Right lobe of liver (tissue), 4 donors: Measurements from ENCODE around the gene ACSF3.

Experiments used
- POLR2A ChIP-seq: fragments of 450-650 bp; IDR thresholded peaks from one replicate; pipeline ENCODE4 v1.6.1; 2017; ENCODE audit warnings: antibody characterized with exemption, mild to moderate bottlenecking
- TF ChIP-seq, protein P1 (sequence below), 4 donors: fragments of 200-600 bp in 3 of 4; fragments of 450-650 bp in 1 of 4; IDR thresholded peaks; one replicate each; pipeline versions ENCODE4 v1.5.1 to v1.8.0; 2016 to 2022; ENCODE audit warnings: antibody characterized with exemption in 4 of 4, mild to moderate bottlenecking in 2 of 4
- donor health status: DM: no; HTN: no; CAD: no.
- donor health status: DM: no; HTN: no; CAD: no.
- donor health status: DM: no; HTN: yes; CAD: no.

- TF ChIP-seq, protein P1, sequence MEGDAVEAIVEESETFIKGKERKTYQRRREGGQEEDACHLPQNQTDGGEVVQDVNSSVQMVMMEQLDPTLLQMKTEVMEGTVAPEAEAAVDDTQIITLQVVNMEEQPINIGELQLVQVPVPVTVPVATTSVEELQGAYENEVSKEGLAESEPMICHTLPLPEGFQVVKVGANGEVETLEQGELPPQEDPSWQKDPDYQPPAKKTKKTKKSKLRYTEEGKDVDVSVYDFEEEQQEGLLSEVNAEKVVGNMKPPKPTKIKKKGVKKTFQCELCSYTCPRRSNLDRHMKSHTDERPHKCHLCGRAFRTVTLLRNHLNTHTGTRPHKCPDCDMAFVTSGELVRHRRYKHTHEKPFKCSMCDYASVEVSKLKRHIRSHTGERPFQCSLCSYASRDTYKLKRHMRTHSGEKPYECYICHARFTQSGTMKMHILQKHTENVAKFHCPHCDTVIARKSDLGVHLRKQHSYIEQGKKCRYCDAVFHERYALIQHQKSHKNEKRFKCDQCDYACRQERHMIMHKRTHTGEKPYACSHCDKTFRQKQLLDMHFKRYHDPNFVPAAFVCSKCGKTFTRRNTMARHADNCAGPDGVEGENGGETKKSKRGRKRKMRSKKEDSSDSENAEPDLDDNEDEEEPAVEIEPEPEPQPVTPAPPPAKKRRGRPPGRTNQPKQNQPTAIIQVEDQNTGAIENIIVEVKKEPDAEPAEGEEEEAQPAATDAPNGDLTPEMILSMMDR (IDR thresholded peaks at IDR 0.05) = no peak
- TF ChIP-seq POLR2A = no peak
These were observed 74.9 kb downstream of the ACSF3 start for GRCh38 chr16:89168381-89169189.
